Measurements from ENCODE around the gene MXRA7.
"Not testable (repeated sequence)": the region's sequence is repeated elsewhere in the genome, so short reads cannot be mapped to it uniquely, and the experiment has no call there.

The MXRA7 gene

GRCh38 chr17:76734080-76734840 is 23.5 kb upstream of the MXRA7 start:
- peaks cover 14% of the 10 kb centered on the region for H3K4me1 ChIP-seq (ENCODE audit: insufficient read depth, low read length)
- WGBS: 67% methylated on average over 5 of the region's 8 CpGs

GRCh38 chr17:76733618-76733957 is 22.8 kb upstream of the MXRA7 start:
- Histone ChIP-seq H3K27ac (ENCODE audit: low read depth, low read length) (no peak overlapping the region), H3K36me3 (ENCODE audit: insufficient read depth, low read length) (peaks cover 54% of the 10 kb centered on the region)
- WGBS: no CpG with 5 or more reads among the region's 1 CpG

More at GRCh38 chr17:76734080-76734840, 23.5 kb upstream of the MXRA7 start:
- H3K9me3 ChIP-seq (ENCODE audit: insufficient read depth, low read depth, low read length): no peaks in the 10 kb centered on the region
- peak overlapping the region; percentile 100; the same call in 1 of the 2 replicates for H3K9ac ChIP-seq (ENCODE audit: low read depth, low read length)
- H3K36me3 ChIP-seq (ENCODE audit: insufficient read depth, low read length): peaks cover 54% of the 10 kb centered on the region
- H3K4me3 ChIP-seq (ENCODE audit: low read length): peak overlapping the region; percentile 97
- no peaks in the 10 kb centered on the region for H3K27me3 ChIP-seq (ENCODE audit: insufficient read depth, low read length)
- H3K27ac ChIP-seq (ENCODE audit: low read depth, low read length): peak overlapping the region; percentile 16; the same call in 1 of the 2 replicates

GRCh38 chr17:76732734-76733617 is 22.2 kb upstream of the MXRA7 start:
- H3K4me3 ChIP-seq (ENCODE audit: low read length): peak overlapping the region; percentile 97; the same call in 1 of the 2 replicates

More at GRCh38 chr17:76733618-76733957, 22.8 kb upstream of the MXRA7 start:
- peaks cover 11% of the 10 kb centered on the region for H3K4me1 ChIP-seq (ENCODE audit: insufficient read depth, low read length)
- H3K27me3 ChIP-seq (ENCODE audit: insufficient read depth, low read length): no peaks in the 10 kb centered on the region
- H3K9ac ChIP-seq (ENCODE audit: low read depth, low read length): no peak overlapping the region
- H3K4me3 ChIP-seq (ENCODE audit: low read length): peak overlapping the region; percentile 97; the same call in 1 of the 2 replicates
- H3K9me3 ChIP-seq (ENCODE audit: insufficient read depth, low read depth, low read length): no peaks in the 10 kb centered on the region

GRCh38 chr17:76731800-76732733 is 21.3 kb upstream of the MXRA7 start:
- H3K27ac ChIP-seq (ENCODE audit: low read depth, low read length); H3K9me3 ChIP-seq (ENCODE audit: insufficient read depth, low read depth, low read length); H3K27me3 ChIP-seq (ENCODE audit: insufficient read depth, low read length); H3K9ac ChIP-seq (ENCODE audit: low read depth, low read length); H3K4me3 ChIP-seq (ENCODE audit: low read length): not testable (repeated sequence)
- H3K36me3 ChIP-seq (ENCODE audit: insufficient read depth, low read length): peaks cover 54% of the 10 kb centered on the region
- 93% methylated on average over 13 of the region's 13 CpGs for WGBS
- H3K4me1 ChIP-seq (ENCODE audit: insufficient read depth, low read length): peaks cover 17% of the 10 kb centered on the region

More at GRCh38 chr17:76732734-76733617, 22.2 kb upstream of the MXRA7 start:
- peaks cover 54% of the 10 kb centered on the region for H3K36me3 ChIP-seq (ENCODE audit: insufficient read depth, low read length)
- no peaks in the 10 kb centered on the region for H3K27me3 ChIP-seq (ENCODE audit: insufficient read depth, low read length)
- no peak overlapping the region for H3K9ac ChIP-seq (ENCODE audit: low read depth, low read length)
- no peak overlapping the region for H3K27ac ChIP-seq (ENCODE audit: low read depth, low read length)
- peaks cover 10% of the 10 kb centered on the region for H3K4me1 ChIP-seq (ENCODE audit: insufficient read depth, low read length)
- no peaks in the 10 kb centered on the region for H3K9me3 ChIP-seq (ENCODE audit: insufficient read depth, low read depth, low read length)
- 96% methylated on average over 2 of the region's 3 CpGs for WGBS

GRCh38 chr17:76727745-76728456 is 17.1 kb upstream of the MXRA7 start:
- Histone ChIP-seq H3K4me1 (ENCODE audit: insufficient read depth, low read length) (peaks cover 11% of the 10 kb centered on the region), H3K9ac (ENCODE audit: low read depth, low read length) (peak overlapping the region; percentile 96; the same call in 1 of the 2 replicates), H3K36me3 (ENCODE audit: insufficient read depth, low read length) (peaks cover 39% of the 10 kb centered on the region), H3K9me3 (ENCODE audit: insufficient read depth, low read depth, low read length) (no peaks in the 10 kb centered on the region), H3K27ac (ENCODE audit: low read depth, low read length) (no peak overlapping the region), H3K4me3 (ENCODE audit: low read length) (peak overlapping the region; percentile 92), H3K27me3 (ENCODE audit: insufficient read depth, low read length) (no peaks in the 10 kb centered on the region)
- WGBS: 88% methylated on average over 17 of the region's 18 CpGs

- Histone ChIP-seq H3K36me3 (ENCODE audit: insufficient read depth, low read length) (peaks cover 36% of the 10 kb centered on the region), H3K4me1 (ENCODE audit: insufficient read depth, low read length) (peaks cover 11% of the 10 kb centered on the region), H3K27me3 (ENCODE audit: insufficient read depth, low read length) (no peaks in the 10 kb centered on the region), H3K27ac (ENCODE audit: low read depth, low read length) (peak within 1 kb of the TSS; percentile 94), H3K9ac (ENCODE audit: low read depth, low read length) (peak within 1 kb of the TSS; percentile 96), H3K4me3 (ENCODE audit: low read length) (peak within 1 kb of the TSS; percentile 92), H3K9me3 (ENCODE audit: insufficient read depth, low read depth, low read length) (no peaks in the 10 kb centered on the region)
- WGBS: 4% methylated on average over 71 of the region's 71 CpGs
These were observed 16.3 kb upstream of the MXRA7 start, which contains the start of gene METTL23 for GRCh38 chr17:76726776-76727718. METTL23 (plus strand) TSS chr17:76726839; CDS start chr17:76729711, 2,872 bp downstream.

GRCh38 chr17:76726231-76726775 is 15.5 kb upstream of the MXRA7 start, which contains the start of gene JMJD6:
JMJD6 (minus strand) TSS chr17:76726606; CDS start chr17:76726475, 131 bp downstream.
- H3K4me3 ChIP-seq (ENCODE audit: low read length): peak within 1 kb of the TSS; percentile 92
- no peaks in the 10 kb centered on the region for H3K27me3 ChIP-seq (ENCODE audit: insufficient read depth, low read length)
- peaks cover 37% of the 10 kb centered on the region for H3K36me3 ChIP-seq (ENCODE audit: insufficient read depth, low read length)
- peak within 1 kb of the TSS; percentile 94 for H3K27ac ChIP-seq (ENCODE audit: low read depth, low read length)
- under 1% methylated on average over 60 of the region's 60 CpGs for WGBS
- H3K9ac ChIP-seq (ENCODE audit: low read depth, low read length): peak within 1 kb of the TSS; percentile 96
- no peaks in the 10 kb centered on the region for H3K9me3 ChIP-seq (ENCODE audit: insufficient read depth, low read depth, low read length)
- H3K4me1 ChIP-seq (ENCODE audit: insufficient read depth, low read length): peaks cover 11% of the 10 kb centered on the region

- no peaks in the 10 kb centered on the region for H3K27me3 ChIP-seq (ENCODE audit: insufficient read depth, low read length)
- peak overlapping the region; percentile 94 for H3K27ac ChIP-seq (ENCODE audit: low read depth, low read length)
- 16% methylated on average over 38 of the region's 38 CpGs for WGBS
- peak overlapping the region; percentile 73 for H3K9ac ChIP-seq (ENCODE audit: low read depth, low read length)
- H3K9me3 ChIP-seq (ENCODE audit: insufficient read depth, low read depth, low read length): no peaks in the 10 kb centered on the region
- H3K4me1 ChIP-seq (ENCODE audit: insufficient read depth, low read length): peaks cover 11% of the 10 kb centered on the region
- peaks cover 40% of the 10 kb centered on the region for H3K36me3 ChIP-seq (ENCODE audit: insufficient read depth, low read length)
- H3K4me3 ChIP-seq (ENCODE audit: low read length): peak overlapping the region; percentile 92
These were observed 14.9 kb upstream of the MXRA7 start for GRCh38 chr17:76725580-76726230.

- peaks cover 54% of the 10 kb centered on the region for H3K36me3 ChIP-seq (ENCODE audit: insufficient read depth, low read length)
- H3K9me3 ChIP-seq (ENCODE audit: insufficient read depth, low read depth, low read length): no peaks in the 10 kb centered on the region
- no peak overlapping the region for H3K4me3 ChIP-seq (ENCODE audit: low read length)
- 95% methylated on average over 9 of the region's 9 CpGs for WGBS
- no peaks in the 10 kb centered on the region for H3K27me3 ChIP-seq (ENCODE audit: insufficient read depth, low read length)
- no peak overlapping the region for H3K27ac ChIP-seq (ENCODE audit: low read depth, low read length)
- peaks cover 11% of the 10 kb centered on the region for H3K4me1 ChIP-seq (ENCODE audit: insufficient read depth, low read length)
- H3K9ac ChIP-seq (ENCODE audit: low read depth, low read length): no peak overlapping the region
These were observed 13.0 kb upstream of the MXRA7 start for GRCh38 chr17:76723812-76724211.

Measured in HUES64 (cell line).